NT2/D1 (cell line): ENCODE results near the gene GAL3ST2.

ENCODE experiments used
- YY1 ChIP-seq: IDR thresholded peaks from 2 replicates; pipeline ENCODE4 v1.6.1; 2011; ENCODE audit not compliant: insufficient read length, insufficient read depth
- ZNF274 ChIP-seq: IDR thresholded peaks from 2 replicates; pipeline ENCODE4 v1.6.1; 2011; ENCODE audit warnings: mild to moderate bottlenecking, low read depth, low read length

GRCh38 chr2:241736111-241736510 is 40.5 kb upstream of the GAL3ST2 start:
- TF ChIP-seq ZNF274 (no peak), YY1 (no peak)
